ENCODE results near the gene POC1B.

The POC1B gene

DNA sequence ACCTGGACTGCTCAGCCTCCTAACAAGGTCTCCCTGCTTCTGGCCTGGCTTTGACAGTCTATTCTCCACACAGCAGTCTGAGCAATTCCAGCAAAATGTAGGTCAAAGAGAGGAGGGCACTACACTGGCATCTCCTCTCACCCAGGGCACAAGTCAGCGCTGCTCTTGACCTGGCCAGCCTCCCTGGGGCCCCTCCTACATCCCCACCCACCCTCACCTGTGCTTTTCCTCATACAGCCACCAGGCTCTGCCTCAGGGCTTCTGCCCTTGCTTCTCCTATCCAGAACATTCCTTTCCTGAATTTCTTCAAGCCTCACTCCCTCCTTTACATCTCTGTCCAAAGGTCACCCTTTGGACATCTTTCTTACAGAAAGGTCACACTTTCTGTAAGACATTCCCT lies 34.9 kb downstream of the POC1B start:
- no peak for ATAC-seq

GRCh38 chr12:89486264-89486663 lies 39.6 kb downstream of the POC1B start:
- no peak for ATAC-seq
- TF ChIP-seq BACH2 (CRISPR knock-in tag; IDR thresholded peaks at IDR 0.05; ENCODE audit: borderline replicate concordance) (no peak), ARNTL (CRISPR knock-in tag; IDR thresholded peaks at IDR 0.05; ENCODE audit: borderline replicate concordance, low read depth) (no peak), CSDC2 (CRISPR knock-in tag; IDR thresholded peaks at IDR 0.05) (no peak), ZC3H10 (CRISPR knock-in tag; IDR thresholded peaks at IDR 0.05) (no peak), ZNF70 (CRISPR knock-in tag; IDR thresholded peaks at IDR 0.05) (no peak), ISL1 (CRISPR knock-in tag; IDR thresholded peaks at IDR 0.05) (no peak), ZFP3 (CRISPR knock-in tag; IDR thresholded peaks at IDR 0.05) (no peak), PPARA (CRISPR knock-in tag; IDR thresholded peaks at IDR 0.05; ENCODE audit: borderline replicate concordance) (no peak), ESRRG (CRISPR knock-in tag; IDR thresholded peaks at IDR 0.05) (no peak), SNAI2 (CRISPR knock-in tag; IDR thresholded peaks at IDR 0.05) (no peak), RARB (CRISPR knock-in tag; IDR thresholded peaks at IDR 0.05) (no peak), CSRNP3 (CRISPR knock-in tag; IDR thresholded peaks at IDR 0.05) (no peak), GLIS3 (CRISPR knock-in tag; IDR thresholded peaks at IDR 0.05) (no peak), OSR1 (CRISPR knock-in tag; IDR thresholded peaks at IDR 0.05) (no peak), TCF4 (CRISPR knock-in tag; IDR thresholded peaks at IDR 0.05; ENCODE audit: borderline replicate concordance) (no peak)
- TF ChIP-seq, protein P1, sequence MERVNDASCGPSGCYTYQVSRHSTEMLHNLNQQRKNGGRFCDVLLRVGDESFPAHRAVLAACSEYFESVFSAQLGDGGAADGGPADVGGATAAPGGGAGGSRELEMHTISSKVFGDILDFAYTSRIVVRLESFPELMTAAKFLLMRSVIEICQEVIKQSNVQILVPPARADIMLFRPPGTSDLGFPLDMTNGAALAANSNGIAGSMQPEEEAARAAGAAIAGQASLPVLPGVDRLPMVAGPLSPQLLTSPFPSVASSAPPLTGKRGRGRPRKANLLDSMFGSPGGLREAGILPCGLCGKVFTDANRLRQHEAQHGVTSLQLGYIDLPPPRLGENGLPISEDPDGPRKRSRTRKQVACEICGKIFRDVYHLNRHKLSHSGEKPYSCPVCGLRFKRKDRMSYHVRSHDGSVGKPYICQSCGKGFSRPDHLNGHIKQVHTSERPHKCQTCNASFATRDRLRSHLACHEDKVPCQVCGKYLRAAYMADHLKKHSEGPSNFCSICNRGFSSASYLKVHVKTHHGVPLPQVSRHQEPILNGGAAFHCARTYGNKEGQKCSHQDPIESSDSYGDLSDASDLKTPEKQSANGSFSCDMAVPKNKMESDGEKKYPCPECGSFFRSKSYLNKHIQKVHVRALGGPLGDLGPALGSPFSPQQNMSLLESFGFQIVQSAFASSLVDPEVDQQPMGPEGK (CRISPR knock-in tag; IDR thresholded peaks at IDR 0.05; ENCODE audit: borderline replicate concordance): no peak
- TF ChIP-seq, protein P2, sequence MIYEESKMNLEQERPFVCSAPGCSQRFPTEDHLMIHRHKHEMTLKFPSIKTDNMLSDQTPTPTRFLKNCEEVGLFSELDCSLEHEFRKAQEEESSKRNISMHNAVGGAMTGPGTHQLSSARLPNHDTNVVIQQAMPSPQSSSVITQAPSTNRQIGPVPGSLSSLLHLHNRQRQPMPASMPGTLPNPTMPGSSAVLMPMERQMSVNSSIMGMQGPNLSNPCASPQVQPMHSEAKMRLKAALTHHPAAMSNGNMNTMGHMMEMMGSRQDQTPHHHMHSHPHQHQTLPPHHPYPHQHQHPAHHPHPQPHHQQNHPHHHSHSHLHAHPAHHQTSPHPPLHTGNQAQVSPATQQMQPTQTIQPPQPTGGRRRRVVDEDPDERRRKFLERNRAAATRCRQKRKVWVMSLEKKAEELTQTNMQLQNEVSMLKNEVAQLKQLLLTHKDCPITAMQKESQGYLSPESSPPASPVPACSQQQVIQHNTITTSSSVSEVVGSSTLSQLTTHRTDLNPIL (CRISPR knock-in tag; IDR thresholded peaks at IDR 0.05; ENCODE audit: low read depth): no peak

More for the DNA sequence above, 34.9 kb downstream of the POC1B start:
- TF ChIP-seq TCF4 (CRISPR knock-in tag; IDR thresholded peaks at IDR 0.05; ENCODE audit: borderline replicate concordance): no peak
- TF ChIP-seq ZC3H10 (CRISPR knock-in tag; IDR thresholded peaks at IDR 0.05): no peak
- TF ChIP-seq, protein P2 (CRISPR knock-in tag; IDR thresholded peaks at IDR 0.05; ENCODE audit: low read depth): no peak
- TF ChIP-seq CSDC2 (CRISPR knock-in tag; IDR thresholded peaks at IDR 0.05): no peak
- no peak for TF ChIP-seq RARB (CRISPR knock-in tag; IDR thresholded peaks at IDR 0.05)
- TF ChIP-seq ISL1 (CRISPR knock-in tag; IDR thresholded peaks at IDR 0.05): no peak
- TF ChIP-seq, protein P1 (CRISPR knock-in tag; IDR thresholded peaks at IDR 0.05; ENCODE audit: borderline replicate concordance): no peak

GRCh38 chr12:89484470-89484869 lies 41.4 kb downstream of the POC1B start:
- ATAC-seq: no peak
- no peak for TF ChIP-seq CSDC2 (CRISPR knock-in tag; IDR thresholded peaks at IDR 0.05)
- TF ChIP-seq, protein P3, sequence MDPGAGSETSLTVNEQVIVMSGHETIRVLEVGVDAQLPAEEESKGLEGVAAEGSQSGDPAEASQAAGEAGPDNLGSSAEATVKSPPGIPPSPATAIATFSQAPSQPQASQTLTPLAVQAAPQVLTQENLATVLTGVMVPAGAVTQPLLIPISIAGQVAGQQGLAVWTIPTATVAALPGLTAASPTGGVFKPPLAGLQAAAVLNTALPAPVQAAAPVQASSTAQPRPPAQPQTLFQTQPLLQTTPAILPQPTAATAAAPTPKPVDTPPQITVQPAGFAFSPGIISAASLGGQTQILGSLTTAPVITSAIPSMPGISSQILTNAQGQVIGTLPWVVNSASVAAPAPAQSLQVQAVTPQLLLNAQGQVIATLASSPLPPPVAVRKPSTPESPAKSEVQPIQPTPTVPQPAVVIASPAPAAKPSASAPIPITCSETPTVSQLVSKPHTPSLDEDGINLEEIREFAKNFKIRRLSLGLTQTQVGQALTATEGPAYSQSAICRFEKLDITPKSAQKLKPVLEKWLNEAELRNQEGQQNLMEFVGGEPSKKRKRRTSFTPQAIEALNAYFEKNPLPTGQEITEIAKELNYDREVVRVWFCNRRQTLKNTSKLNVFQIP (CRISPR knock-in tag; IDR thresholded peaks at IDR 0.05; ENCODE audit: borderline replicate concordance, low read depth): no peak
- no peak for TF ChIP-seq ESRRG (CRISPR knock-in tag; IDR thresholded peaks at IDR 0.05)
- TF ChIP-seq ZC3H10 (CRISPR knock-in tag; IDR thresholded peaks at IDR 0.05): no peak
- TF ChIP-seq ZNF70 (CRISPR knock-in tag; IDR thresholded peaks at IDR 0.05): no peak
- TF ChIP-seq RARB (CRISPR knock-in tag; IDR thresholded peaks at IDR 0.05): no peak
- TF ChIP-seq TOX (CRISPR knock-in tag; IDR thresholded peaks at IDR 0.05; ENCODE audit: borderline replicate concordance): no peak
- no peak for TF ChIP-seq ISL1 (CRISPR knock-in tag; IDR thresholded peaks at IDR 0.05)
- no peak for TF ChIP-seq ZFP30 (CRISPR knock-in tag; IDR thresholded peaks at IDR 0.05)
- TF ChIP-seq SNAI2 (CRISPR knock-in tag; IDR thresholded peaks at IDR 0.05): no peak
- no peak for TF ChIP-seq BACH2 (CRISPR knock-in tag; IDR thresholded peaks at IDR 0.05; ENCODE audit: borderline replicate concordance)
- TF ChIP-seq, protein P2 (CRISPR knock-in tag; IDR thresholded peaks at IDR 0.05; ENCODE audit: low read depth): no peak
- TF ChIP-seq, protein P4, sequence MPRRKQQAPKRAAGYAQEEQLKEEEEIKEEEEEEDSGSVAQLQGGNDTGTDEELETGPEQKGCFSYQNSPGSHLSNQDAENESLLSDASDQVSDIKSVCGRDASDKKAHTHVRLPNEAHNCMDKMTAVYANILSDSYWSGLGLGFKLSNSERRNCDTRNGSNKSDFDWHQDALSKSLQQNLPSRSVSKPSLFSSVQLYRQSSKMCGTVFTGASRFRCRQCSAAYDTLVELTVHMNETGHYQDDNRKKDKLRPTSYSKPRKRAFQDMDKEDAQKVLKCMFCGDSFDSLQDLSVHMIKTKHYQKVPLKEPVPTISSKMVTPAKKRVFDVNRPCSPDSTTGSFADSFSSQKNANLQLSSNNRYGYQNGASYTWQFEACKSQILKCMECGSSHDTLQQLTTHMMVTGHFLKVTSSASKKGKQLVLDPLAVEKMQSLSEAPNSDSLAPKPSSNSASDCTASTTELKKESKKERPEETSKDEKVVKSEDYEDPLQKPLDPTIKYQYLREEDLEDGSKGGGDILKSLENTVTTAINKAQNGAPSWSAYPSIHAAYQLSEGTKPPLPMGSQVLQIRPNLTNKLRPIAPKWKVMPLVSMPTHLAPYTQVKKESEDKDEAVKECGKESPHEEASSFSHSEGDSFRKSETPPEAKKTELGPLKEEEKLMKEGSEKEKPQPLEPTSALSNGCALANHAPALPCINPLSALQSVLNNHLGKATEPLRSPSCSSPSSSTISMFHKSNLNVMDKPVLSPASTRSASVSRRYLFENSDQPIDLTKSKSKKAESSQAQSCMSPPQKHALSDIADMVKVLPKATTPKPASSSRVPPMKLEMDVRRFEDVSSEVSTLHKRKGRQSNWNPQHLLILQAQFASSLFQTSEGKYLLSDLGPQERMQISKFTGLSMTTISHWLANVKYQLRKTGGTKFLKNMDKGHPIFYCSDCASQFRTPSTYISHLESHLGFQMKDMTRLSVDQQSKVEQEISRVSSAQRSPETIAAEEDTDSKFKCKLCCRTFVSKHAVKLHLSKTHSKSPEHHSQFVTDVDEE (CRISPR knock-in tag; IDR thresholded peaks at IDR 0.05): no peak
- TF ChIP-seq TCF4 (CRISPR knock-in tag; IDR thresholded peaks at IDR 0.05; ENCODE audit: borderline replicate concordance): no peak
- no peak for TF ChIP-seq ZFP3 (CRISPR knock-in tag; IDR thresholded peaks at IDR 0.05)
- no peak for TF ChIP-seq PPARA (CRISPR knock-in tag; IDR thresholded peaks at IDR 0.05; ENCODE audit: borderline replicate concordance)

All from SK-N-SH treated with all-trans-retinoic acid at 6 μM for 48 hours (cell line).